Kidney (tissue), 14 donors: ENCODE measurements around the gene KIAA0930. TPM values are rescaled to one million over a fixed set of nuclear protein-coding genes. Genes with fewer than 3 reads are reported as not detected.
"Not testable (repeated sequence)": the region's sequence is repeated elsewhere in the genome, so short reads cannot be mapped to it uniquely, and the experiment has no call there.

ENCODE experiments used
- DNase-seq, 5 donors: peaks; one replicate each; pipeline ENCODE4 v3.0.0-alpha.2; 2013 to 2020
- FAIRE-seq: peaks from 2 replicates; lab custom pipeline; 2012; peaks lifted over from hg19 to GRCh38; lab: Jason Lieb, UNC
- H3K27ac ChIP-seq, 2 donors: one replicate each; pipeline ENCODE4 v1.7.0; 2013; ENCODE audit warnings: low read depth in 2 of 2, low read length in 2 of 2, inconsistent platforms in 1 of 2
- H3K27me3 ChIP-seq: one replicate; pipeline ENCODE4 v1.7.1; 2013; ENCODE audit warnings: low read length, inconsistent platforms; ENCODE audit not compliant: control insufficient read depth, insufficient read depth
- H3K36me3 ChIP-seq, 3 donors: one replicate each; pipeline versions ENCODE4 v1.7.0 to v1.7.1; 2013; ENCODE audit warnings: low read length in 3 of 3, control low read depth in 1 of 3, inconsistent platforms in 1 of 3; ENCODE audit not compliant: insufficient read depth in 3 of 3, control insufficient read depth in 2 of 3
- H3K4me1 ChIP-seq, 3 donors: one replicate each; pipeline versions ENCODE4 v1.7.0 to v1.7.1; 2013; ENCODE audit warnings: low read length in 3 of 3, inconsistent platforms in 1 of 3, low read depth in 1 of 3; ENCODE audit not compliant: control insufficient read depth in 2 of 3, insufficient read depth in 2 of 3
- H3K4me3 ChIP-seq, 3 donors: one replicate each; pipeline versions ENCODE4 v1.7.0 to v1.8.1; 2013; ENCODE audit warnings: low read length in 3 of 3, control low read depth in 1 of 3, inconsistent platforms in 1 of 3
- H3K9ac ChIP-seq, 3 donors: one replicate each; pipeline versions ENCODE4 v1.7.0 to v1.7.1; 2013; ENCODE audit warnings: low read length in 3 of 3, control low read depth in 1 of 3, inconsistent platforms in 1 of 3
- H3K9me3 ChIP-seq, 3 donors: one replicate each; pipeline versions ENCODE4 v1.7.0 to v1.7.1; 2013; ENCODE audit warnings: low read length in 3 of 3, control low read depth in 1 of 3, inconsistent platforms in 1 of 3; ENCODE audit not compliant: control insufficient read depth in 2 of 3, insufficient read depth in 1 of 3
- CTCF ChIP-seq: IDR thresholded peaks from 3 replicates; pipeline ENCODE4 v1.5.1; 2012; ENCODE audit warnings: mild to moderate bottlenecking, moderate library complexity, borderline replicate concordance; ENCODE audit not compliant: insufficient read depth; ENCODE audit errors: extremely low read depth
- intact Hi-C: fragments of 100-400 bp; cut with DNase I; formaldehyde crosslinking; loops from one replicate; pipeline ENCODE4 v1.11.1; 2022
- polyA plus RNA-seq: library from polyadenylated mRNA; stranded (reverse); fragments of 350-450 nt; fragmentation: Illumina TruSeq; extraction: RNeasy Lipid Tissue Mini Kit (QIAGEN cat#74804); gene quantifications from one replicate; pipeline ENCODE4 v1.2.3, GENCODE V29; 2014; ENCODE audit warnings: low read depth, low replicate concordance; ENCODE audit not compliant: insufficient read depth
- total RNA-seq: library from RNA; stranded (reverse); fragmentation: NEBNext Ultra II Directional; extraction: Animal tissue kit (Norgen Biotek cat#: 25700); gene quantifications from one replicate; pipeline ENCODE4 v1.2.1, GENCODE V29; 2021
- donor health status: control.
- donor health status: control.
- donor health status: control.
- donor health status: control.
- donor health status: control.
- donor health status: DM: yes; HTN: yes; CAD: no.
- donor health status: Normal renal cell carcinoma (clear cell type).

Gene KIAA0930
- total and polyA plus RNA-seq, 2 donors from 2014 or later = 26.4 to 55.4 TPM

GRCh38 chr22:45262195-45262930 lies 21.7 kb upstream of the KIAA0930 start:
- DNase-seq = no peak
- no peak for TF ChIP-seq CTCF
- Histone ChIP-seq H3K27ac (no peak overlapping the region), H3K9me3 (no peaks in the 10 kb centered on the region), H3K9ac (no peak overlapping the region), H3K27me3 (no peaks in the 10 kb centered on the region), H3K4me1 (peaks cover 0 to 12% (median 8%) of the 10 kb centered on the region in 3 donors), H3K36me3 (no peaks in the 10 kb centered on the region), H3K4me3 (no peak overlapping the region)
- intact Hi-C loops = no loop called here
- no peak for FAIRE-seq

GRCh38 chr22:45261407-45262088 lies 20.9 kb upstream of the KIAA0930 start:
- H3K4me1 ChIP-seq = peaks cover 0 to 12% (median 8%) of the 10 kb centered on the region in 3 donors
- H3K36me3 ChIP-seq = no peaks in the 10 kb centered on the region
- no peak overlapping the region for H3K4me3 ChIP-seq
- no peaks in the 10 kb centered on the region for H3K27me3 ChIP-seq
- TF ChIP-seq CTCF = no peak
- intact Hi-C loops = no loop called here
- DNase-seq = no peak
- H3K27ac ChIP-seq = no peak overlapping the region
- FAIRE-seq = no peak
- H3K9me3 ChIP-seq = no peaks in the 10 kb centered on the region
- no peak overlapping the region for H3K9ac ChIP-seq

GRCh38 chr22:45260395-45260759 lies 19.7 kb upstream of the KIAA0930 start:
- FAIRE-seq, intact Hi-C loops, H3K9ac ChIP-seq: not testable (repeated sequence)

GRCh38 chr22:45259754-45260394 lies 19.2 kb upstream of the KIAA0930 start:
- no peaks in the 10 kb centered on the region for H3K9me3 ChIP-seq
- intact Hi-C loops = no loop called here
- DNase-seq = no peak
- no peak for FAIRE-seq
- peaks cover 0 to 12% (median 8%) of the 10 kb centered on the region in 3 donors for H3K4me1 ChIP-seq
- H3K27ac ChIP-seq = no peak overlapping the region
- no peak overlapping the region for H3K9ac ChIP-seq
- no peaks in the 10 kb centered on the region for H3K36me3 ChIP-seq
- TF ChIP-seq CTCF = no peak
- no peaks in the 10 kb centered on the region for H3K27me3 ChIP-seq
- no peak overlapping the region for H3K4me3 ChIP-seq

More at GRCh38 chr22:45260395-45260759, 19.7 kb upstream of the KIAA0930 start:
- not testable (repeated sequence) for H3K36me3 ChIP-seq, H3K4me3 ChIP-seq, DNase-seq, H3K27ac ChIP-seq, H3K27me3 ChIP-seq, H3K9me3 ChIP-seq
- peaks cover 0 to 12% (median 8%) of the 10 kb centered on the region in 3 donors for H3K4me1 ChIP-seq

- H3K4me1 ChIP-seq, H3K4me3 ChIP-seq, H3K9me3 ChIP-seq, H3K36me3 ChIP-seq, DNase-seq, intact Hi-C loops, H3K27ac ChIP-seq, H3K9ac ChIP-seq, FAIRE-seq, H3K27me3 ChIP-seq: not testable (repeated sequence)
These were observed 17.2 kb upstream of the KIAA0930 start for GRCh38 chr22:45257941-45258340.
